GM21576 (cell line): Measurements from ENCODE around the gene ANO10.

Experiments
- ATAC-seq: cut with Tn5 transposase; IDR thresholded peaks from one replicate; pipeline ENCODE4 v1.9.1; 2021; ENCODE audit warnings: mild to moderate bottlenecking, moderate library complexity; ENCODE audit not compliant: unreplicated experiment

ANO10 gene

GRCh38 chr3:43389388-43390254 lies 232.2 kb downstream of the ANO10 start:
- ATAC-seq = peak; percentile 69

- no peak for ATAC-seq
Measured at GRCh38 chr3:43388915-43389314, 232.9 kb downstream of the ANO10 start.

DNA sequence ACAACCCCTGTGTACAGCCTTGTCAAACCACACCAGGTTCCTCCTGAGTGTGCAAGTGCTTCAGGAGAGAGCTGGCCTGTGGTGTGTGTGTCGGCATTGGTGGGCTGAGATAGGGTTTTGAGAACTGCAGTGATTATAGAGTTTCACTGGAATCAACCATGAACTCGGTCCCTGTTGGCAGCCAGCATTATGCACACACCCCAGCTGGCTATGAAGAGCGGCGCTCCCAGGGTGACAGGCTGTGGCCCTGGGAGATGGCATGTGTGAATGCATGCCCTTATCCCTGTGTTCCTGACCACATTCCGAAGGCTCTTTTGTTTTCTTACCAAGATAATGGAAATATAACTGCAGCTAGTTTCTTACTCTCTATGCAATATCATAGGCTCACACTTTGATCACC lies 233.6 kb downstream of the ANO10 start:
- ATAC-seq = no peak

DNA sequence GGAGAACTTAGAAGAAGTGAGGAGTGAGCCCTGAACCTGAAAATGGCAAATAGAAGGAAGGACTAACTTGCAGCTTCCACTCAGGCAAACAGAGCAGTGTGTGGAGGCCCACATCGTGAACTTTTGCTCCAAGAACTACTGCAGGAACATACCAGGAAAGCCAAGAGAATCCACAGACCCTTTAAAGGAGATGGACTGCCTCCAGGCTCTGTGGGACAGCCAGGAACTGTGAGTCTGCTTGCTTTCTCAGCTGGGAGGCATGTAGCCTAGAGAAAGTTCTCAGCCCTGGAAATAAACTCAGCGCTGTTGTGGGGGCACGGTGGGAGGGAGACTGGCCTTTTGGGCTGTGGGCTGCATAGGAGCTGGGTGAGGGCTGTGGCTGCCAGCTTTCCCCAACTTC lies 242.5 kb downstream of the ANO10 start:
- no peak for ATAC-seq

- no peak for ATAC-seq
Measured at GRCh38 chr3:43378066-43378935, 243.5 kb downstream of the ANO10 start.

DNA sequence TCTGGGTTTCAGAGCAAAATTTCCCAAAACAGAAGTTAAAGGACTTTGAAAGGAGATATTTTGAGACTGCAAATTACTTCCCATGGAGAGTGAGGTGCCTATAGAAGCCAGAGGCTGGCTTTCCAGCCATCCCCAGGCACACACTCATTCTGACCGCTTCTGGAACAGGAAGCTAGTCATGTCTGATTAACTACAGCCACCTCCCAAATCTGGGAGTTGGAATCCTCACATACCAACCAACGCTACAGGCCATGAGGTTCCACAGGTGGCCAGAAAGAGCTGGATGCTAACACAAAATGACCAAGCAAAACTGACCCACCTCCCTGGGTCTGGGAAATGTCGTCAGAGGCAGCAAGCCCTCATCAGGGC lies 248.3 kb downstream of the ANO10 start:
- no peak for ATAC-seq

- ATAC-seq = no peak
Measured at GRCh38 chr3:43372809-43373559, 248.8 kb downstream of the ANO10 start.

DNA sequence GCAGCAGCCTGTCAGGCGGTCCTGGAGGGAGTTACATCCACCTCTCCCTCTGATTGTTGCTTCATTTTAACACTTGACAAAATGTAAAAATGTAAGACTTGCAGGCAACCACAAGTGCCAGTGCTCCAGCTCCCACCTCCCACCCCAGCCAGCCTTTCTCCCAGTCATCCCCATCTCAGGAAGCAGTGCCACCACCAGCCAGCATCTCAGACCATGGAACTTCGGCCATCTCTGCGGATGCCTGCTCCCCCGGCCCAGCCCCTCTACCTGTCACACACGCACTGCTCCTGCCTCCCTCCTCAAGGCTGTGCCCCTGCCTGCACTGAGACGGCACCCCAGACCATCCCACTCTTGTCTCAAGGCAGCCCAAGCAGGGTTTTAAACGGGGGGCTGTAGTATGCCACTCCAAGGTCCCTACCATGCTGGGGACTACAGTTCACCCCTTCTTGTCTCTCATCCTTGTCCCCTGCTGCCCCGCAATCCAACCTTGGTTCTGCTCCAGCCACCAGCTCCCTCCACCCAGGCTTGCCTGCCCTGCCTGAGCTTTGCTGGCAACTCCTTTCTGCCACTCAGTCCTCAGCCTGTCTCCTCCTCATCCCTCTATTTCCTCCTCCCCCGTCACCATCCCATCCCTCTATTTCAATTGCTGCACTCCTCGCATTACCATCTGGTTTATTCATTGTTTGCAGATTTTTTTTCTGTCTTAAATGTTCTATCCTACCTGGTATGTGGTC lies 249.6 kb downstream of the ANO10 start:
- no peak for ATAC-seq

DNA sequence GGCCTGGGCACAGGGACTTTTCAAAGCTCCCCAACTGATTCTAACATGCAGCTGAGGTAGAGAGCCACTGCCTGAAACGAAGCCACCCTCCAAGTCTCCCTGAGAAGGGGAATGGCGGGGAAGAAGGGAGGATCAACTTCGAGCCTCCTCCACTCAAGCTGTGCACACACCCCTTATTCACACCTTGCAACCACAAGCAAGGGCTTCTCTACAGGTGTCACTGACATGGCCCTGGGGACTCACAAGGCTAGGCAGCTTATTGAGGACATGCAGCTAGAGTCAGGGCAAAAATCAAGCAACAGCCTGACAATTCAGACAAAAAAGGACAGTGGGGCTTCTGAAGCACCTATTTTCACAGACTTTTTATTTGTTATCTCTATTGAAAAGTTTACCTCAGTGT lies 250.3 kb downstream of the ANO10 start:
- ATAC-seq = no peak

DNA sequence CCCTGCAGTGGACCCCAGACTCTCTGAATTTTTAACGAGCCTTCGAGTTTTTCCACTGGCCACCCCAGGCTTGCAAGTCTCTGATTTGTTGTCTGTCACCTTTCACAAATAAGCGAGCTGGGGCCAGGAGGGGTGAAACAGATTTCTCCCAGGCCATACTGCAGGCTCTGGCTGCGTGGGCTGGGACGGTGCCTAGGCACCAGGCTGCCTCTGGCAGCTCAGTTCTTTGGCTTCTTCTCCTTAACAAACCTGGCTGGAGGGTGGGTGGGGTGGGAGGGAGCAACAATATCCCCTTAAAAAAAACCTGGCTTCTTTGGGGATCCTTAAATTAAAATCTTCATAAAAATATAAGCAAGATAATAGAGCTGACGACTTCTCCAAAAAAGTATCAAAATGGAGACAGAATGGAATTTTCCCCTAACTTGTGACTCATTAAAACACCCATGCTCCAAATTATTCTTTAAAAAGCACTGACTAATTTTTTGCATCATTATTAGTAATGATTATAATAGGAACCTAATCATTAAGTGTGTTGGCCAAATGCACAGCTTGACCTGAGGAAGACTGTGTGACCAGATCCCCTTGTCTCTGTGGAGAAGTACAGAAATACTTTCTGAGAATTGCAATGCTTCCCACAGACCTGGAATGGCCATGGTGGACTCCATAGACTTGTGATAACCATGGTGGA lies 251.4 kb downstream of the ANO10 start:
- no peak for ATAC-seq

- no peak for ATAC-seq
Measured at GRCh38 chr3:43369404-43370292, 252.2 kb downstream of the ANO10 start.

GRCh38 chr3:43366885-43367284 lies 254.9 kb downstream of the ANO10 start:
- ATAC-seq = no peak

- ATAC-seq = no peak
Measured at GRCh38 chr3:43366481-43366880, 255.3 kb downstream of the ANO10 start.

DNA sequence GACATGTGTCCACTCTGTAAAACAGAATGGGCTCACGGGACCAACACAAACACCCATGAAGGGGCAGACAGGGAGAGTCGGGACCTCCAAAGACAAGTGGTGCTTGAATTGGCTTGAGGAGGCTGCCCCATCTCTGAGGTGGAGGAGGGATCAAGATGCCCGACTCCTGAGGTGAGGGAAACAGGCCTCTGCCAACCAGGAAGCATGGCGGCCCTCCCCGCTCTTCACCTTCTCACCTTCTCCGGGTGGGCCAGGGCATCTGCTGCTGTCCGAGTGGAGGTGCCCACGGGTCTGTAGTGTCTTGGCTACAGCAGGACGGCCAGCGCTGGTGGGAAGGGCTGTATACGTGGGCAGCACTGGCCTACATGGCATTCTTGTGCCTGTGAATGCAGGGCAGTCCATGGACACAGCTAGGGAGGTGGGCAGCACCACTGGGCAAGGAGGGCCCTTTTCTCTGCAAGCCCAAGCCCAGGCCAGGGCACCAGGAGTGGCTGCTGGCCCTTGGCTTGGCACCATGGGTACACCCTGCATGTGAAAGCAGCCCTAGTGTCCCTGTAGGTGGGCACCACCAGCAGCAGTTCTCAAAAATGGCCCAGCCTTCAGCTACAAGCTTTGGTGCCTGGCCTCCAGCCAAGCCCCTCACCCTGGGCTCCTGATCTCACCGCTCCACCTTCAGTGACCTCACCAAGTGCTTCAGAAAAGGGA lies 256.1 kb downstream of the ANO10 start:
- ATAC-seq = no peak

DNA sequence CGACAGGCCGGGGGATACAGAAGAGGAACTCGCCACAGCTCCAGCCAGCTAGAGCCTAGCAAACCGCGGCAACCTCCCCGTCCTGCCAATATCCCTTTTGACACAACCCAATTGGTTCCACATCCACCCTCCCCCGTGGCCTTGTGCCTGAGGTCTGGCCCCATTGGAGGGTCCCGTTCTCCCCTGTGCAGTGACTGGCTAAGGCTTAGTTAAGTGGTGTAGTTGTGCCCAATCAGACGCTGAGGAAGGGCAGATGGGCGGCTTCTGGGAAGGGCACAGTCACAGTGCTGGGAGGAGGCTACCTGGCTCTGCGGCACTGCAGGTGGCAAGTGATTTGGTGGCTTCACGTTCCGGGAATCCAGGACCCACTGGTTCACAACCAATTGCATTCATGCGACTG lies 256.9 kb downstream of the ANO10 start:
- ATAC-seq = no peak

GRCh38 chr3:43364494-43364893 lies 257.3 kb downstream of the ANO10 start:
- no peak for ATAC-seq

DNA sequence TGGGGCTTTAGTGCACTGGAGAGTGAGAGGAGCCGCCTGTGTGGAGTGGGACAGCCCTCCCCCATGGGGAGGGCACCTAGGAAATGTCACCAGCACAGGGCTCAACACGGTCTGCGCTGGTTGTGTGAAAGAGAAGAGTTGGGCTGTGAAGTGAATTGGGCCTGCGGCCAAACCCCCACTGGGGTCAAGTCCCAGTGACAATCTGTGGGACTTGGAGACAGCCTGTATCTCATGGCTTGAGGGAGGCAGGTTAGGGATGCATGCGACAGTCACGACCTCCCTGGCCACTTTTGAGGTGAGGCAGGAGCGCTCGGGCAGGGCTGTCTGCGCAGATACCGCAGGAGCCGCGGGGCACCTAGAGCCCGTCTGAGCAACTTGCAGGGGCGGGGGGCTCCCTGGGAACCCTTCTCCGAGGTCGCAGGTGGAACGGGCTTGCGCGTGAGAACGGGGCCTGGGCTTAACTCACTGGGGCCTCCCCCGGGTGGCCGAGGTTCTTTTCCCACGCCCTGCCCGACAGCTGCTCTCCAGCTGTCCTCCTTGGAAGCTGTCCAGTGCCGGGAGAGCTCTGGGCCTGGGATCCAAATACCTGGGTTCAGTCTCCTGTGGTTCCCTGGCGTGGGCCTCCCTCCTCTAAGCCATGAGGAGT lies 258.1 kb downstream of the ANO10 start:
- ATAC-seq = no peak

- ATAC-seq = no peak
Measured at GRCh38 chr3:43362961-43363360, 258.9 kb downstream of the ANO10 start.
